Caco-2 (cell line): ENCODE data around the gene UGCG. TPM values are rescaled to one million over a fixed set of nuclear protein-coding genes. Genes with fewer than 3 reads are reported as not detected.

Experiments
- BruUV-seq: library from RNA; stranded (reverse); fragments of 400-500 nt; replicated peaks from 2 replicates; lab custom pipeline; 2021; lab: Mats Ljungman, UMichigan
- CTCF ChIA-PET: fragments of 300-600 bp; sonication (Branson Sonifier 250); formaldehyde crosslinking; loops from one replicate; lab custom pipeline; 2022; ENCODE audit warnings: antibody characterized with exemption; lab: Charles Lee
- POLR2A ChIA-PET: fragments of 300-600 bp; sonication (Branson Sonifier 250); formaldehyde crosslinking; loops from one replicate; lab custom pipeline; 2022; ENCODE audit warnings: antibody characterized with exemption; lab: Charles Lee
- DNase-seq, 2 experiments: peaks; one replicate each; pipeline versions ENCODE4 v3.0.0 to v3.0.0-alpha.2; 2020 to 2022
- H3K27me3 ChIP-seq: replicated peaks from 2 replicates; pipeline ENCODE4 v1.6.0; 2011; ENCODE audit warnings: low read length; ENCODE audit not compliant: control insufficient read depth, insufficient read depth
- H3K36me3 ChIP-seq: 2 replicates; pipeline ENCODE4 v1.5.1; 2011; ENCODE audit warnings: low read length; ENCODE audit not compliant: control insufficient read depth, insufficient read depth
- H3K4me1 ChIP-seq: fragments of 250-450 bp; sonication (Bioruptor Pico); 2 replicates; pipeline ENCODE4 v1.5.1; 2020; ENCODE audit warnings: mild to moderate bottlenecking
- H3K4me3 ChIP-seq: 2 replicates; pipeline ENCODE4 v1.5.1; 2011; ENCODE audit warnings: low read depth, mild to moderate bottlenecking, control low read depth, low read length
- H3K9me3 ChIP-seq: fragments of 250-450 bp; sonication (Bioruptor Pico); 2 replicates; pipeline ENCODE4 v1.5.1; 2020; ENCODE audit warnings: mild to moderate bottlenecking, moderate library complexity
- H3K27ac Mint-ChIP-seq: one replicate; pipeline ENCODE4 v1.8.0; 2022; ENCODE audit warnings: mixed read lengths; ENCODE audit not compliant: unreplicated experiment
- H3K27me3 Mint-ChIP-seq: one replicate; pipeline ENCODE4 v1.8.0; 2022; ENCODE audit warnings: mixed read lengths; ENCODE audit not compliant: insufficient read depth, unreplicated experiment
- H3K36me3 Mint-ChIP-seq: one replicate; pipeline ENCODE4 v1.8.0; 2022; ENCODE audit warnings: mild to moderate bottlenecking, mixed read lengths; ENCODE audit not compliant: insufficient read depth, unreplicated experiment
- H3K4me1 Mint-ChIP-seq: one replicate; pipeline ENCODE4 v1.8.0; 2022; ENCODE audit warnings: low read depth, mixed read lengths; ENCODE audit not compliant: unreplicated experiment
- H3K4me3 Mint-ChIP-seq: one replicate; pipeline ENCODE4 v1.8.0; 2022; ENCODE audit warnings: mild to moderate bottlenecking, moderate library complexity, mixed read lengths; ENCODE audit not compliant: unreplicated experiment
- H3K9me3 Mint-ChIP-seq: one replicate; pipeline ENCODE4 v1.8.0; 2022; ENCODE audit warnings: mixed read lengths; ENCODE audit not compliant: unreplicated experiment
- CTCF ChIP-seq, 2 experiments: fragments of 200-600 bp in 1 of 2; IDR thresholded peaks; 1 replicate in 1 of 2; 2 replicates in 1 of 2; pipeline versions ENCODE4 v1.5.1 to v1.8.0; 2011 to 2022; ENCODE audit warnings: antibody characterized with exemption in 1 of 2, control low read depth in 1 of 2, inconsistent platforms in 1 of 2, low read depth in 1 of 2, low read length in 1 of 2, mild to moderate bottlenecking in 1 of 2, moderate library complexity in 1 of 2; ENCODE audit not compliant: insufficient read depth in 1 of 2, severe bottlenecking in 1 of 2, unreplicated experiment in 1 of 2
- intact Hi-C: fragments of 100-400 bp; cut with micrococcal nuclease; formaldehyde crosslinking; loops from one replicate; pipeline ENCODE4 v1.10.0; 2022; ENCODE audit not compliant: unreplicated experiment
- total RNA-seq: library from RNA; stranded (reverse); gene quantifications from 2 replicates; pipeline ENCODE4 v1.2.3, GENCODE V29; 2022

Gene UGCG
- total RNA-seq, 1 experiment from 2014 or later = 26.7 TPM

GRCh38 chr9:111978616-111979015 lies 82.0 kb downstream of the UGCG start:
- BruUV-seq = no TSS peak
- no peak for DNase-seq
- no peaks in the 10 kb centered on the region for H3K36me3 Mint-ChIP-seq
- Histone ChIP-seq H3K36me3 (no peaks in the 10 kb centered on the region), H3K4me3 (no peak overlapping the region), H3K9me3 (no peaks in the 10 kb centered on the region), H3K27me3 (no peaks in the 10 kb centered on the region), H3K4me1 (peaks cover 34% of the 10 kb centered on the region)
- peaks cover 26% of the 10 kb centered on the region for H3K4me1 Mint-ChIP-seq
- H3K9me3 Mint-ChIP-seq = no peaks in the 10 kb centered on the region
- H3K27ac Mint-ChIP-seq = no peak overlapping the region
- TF ChIP-seq CTCF (IDR thresholded peaks at IDR 0.05; ENCODE audit: insufficient read depth in 1 of 2, low read depth in 1 of 2, low read length in 1 of 2, severe bottlenecking in 1 of 2, unreplicated experiment in 1 of 2) = no peak
- intact Hi-C loops = no loop called here
- CTCF ChIA-PET = no interaction called here
- H3K4me3 Mint-ChIP-seq = no peak overlapping the region
- no peaks in the 10 kb centered on the region for H3K27me3 Mint-ChIP-seq
- POLR2A ChIA-PET = no interaction called here

GRCh38 chr9:111979561-111979960 lies 82.9 kb downstream of the UGCG start:
- Histone ChIP-seq H3K4me3 (no peak overlapping the region), H3K9me3 (no peaks in the 10 kb centered on the region), H3K27me3 (no peaks in the 10 kb centered on the region), H3K36me3 (no peaks in the 10 kb centered on the region), H3K4me1 (peaks cover 26% of the 10 kb centered on the region)
- Mint-ChIP-seq H3K27ac (no peak overlapping the region), H3K4me1 (peaks cover 18% of the 10 kb centered on the region), H3K27me3 (no peaks in the 10 kb centered on the region), H3K36me3 (no peaks in the 10 kb centered on the region), H3K9me3 (no peaks in the 10 kb centered on the region), H3K4me3 (no peak overlapping the region)
- no TSS peak for BruUV-seq
- CTCF ChIA-PET = no interaction called here
- no peak for TF ChIP-seq CTCF (IDR thresholded peaks at IDR 0.05; ENCODE audit: insufficient read depth in 1 of 2, low read depth in 1 of 2, low read length in 1 of 2, severe bottlenecking in 1 of 2, unreplicated experiment in 1 of 2)
- DNase-seq = peak in 1 of 2 experiments; percentile 58
- intact Hi-C loops = no loop called here
- POLR2A ChIA-PET = no interaction called here

- DNase-seq = no peak
- ChIA-PET POLR2A (no interaction called here), CTCF (no interaction called here)
- H3K36me3 Mint-ChIP-seq = no peaks in the 10 kb centered on the region
- H3K9me3 Mint-ChIP-seq = no peaks in the 10 kb centered on the region
- Histone ChIP-seq H3K36me3 (no peaks in the 10 kb centered on the region), H3K4me3 (no peak overlapping the region), H3K9me3 (no peaks in the 10 kb centered on the region), H3K27me3 (no peaks in the 10 kb centered on the region), H3K4me1 (peaks cover 22% of the 10 kb centered on the region)
- H3K27ac Mint-ChIP-seq = no peak overlapping the region
- H3K4me1 Mint-ChIP-seq = peaks cover 15% of the 10 kb centered on the region
- no TSS peak for BruUV-seq
- intact Hi-C loops = no loop called here
- no peak for TF ChIP-seq CTCF (IDR thresholded peaks at IDR 0.05; ENCODE audit: insufficient read depth in 1 of 2, low read depth in 1 of 2, low read length in 1 of 2, severe bottlenecking in 1 of 2, unreplicated experiment in 1 of 2)
- no peaks in the 10 kb centered on the region for H3K27me3 Mint-ChIP-seq
- no peak overlapping the region for H3K4me3 Mint-ChIP-seq
Measured at GRCh38 chr9:111980398-111980797, 83.8 kb downstream of the UGCG start.
